Stimulated activated CD4-positive, alpha-beta T cell treated with anti-CD3 and anti-CD28 coated beads, Interleukin-2, amount 100 ng/mL, for 24 hours (primary cell): ENCODE measurements around the gene WNT11.

Experiments
- DNase-seq, 2 donors: peaks; one replicate each; pipeline ENCODE4 v3.0.0-alpha.2; 2020

WNT11 gene

DNA sequence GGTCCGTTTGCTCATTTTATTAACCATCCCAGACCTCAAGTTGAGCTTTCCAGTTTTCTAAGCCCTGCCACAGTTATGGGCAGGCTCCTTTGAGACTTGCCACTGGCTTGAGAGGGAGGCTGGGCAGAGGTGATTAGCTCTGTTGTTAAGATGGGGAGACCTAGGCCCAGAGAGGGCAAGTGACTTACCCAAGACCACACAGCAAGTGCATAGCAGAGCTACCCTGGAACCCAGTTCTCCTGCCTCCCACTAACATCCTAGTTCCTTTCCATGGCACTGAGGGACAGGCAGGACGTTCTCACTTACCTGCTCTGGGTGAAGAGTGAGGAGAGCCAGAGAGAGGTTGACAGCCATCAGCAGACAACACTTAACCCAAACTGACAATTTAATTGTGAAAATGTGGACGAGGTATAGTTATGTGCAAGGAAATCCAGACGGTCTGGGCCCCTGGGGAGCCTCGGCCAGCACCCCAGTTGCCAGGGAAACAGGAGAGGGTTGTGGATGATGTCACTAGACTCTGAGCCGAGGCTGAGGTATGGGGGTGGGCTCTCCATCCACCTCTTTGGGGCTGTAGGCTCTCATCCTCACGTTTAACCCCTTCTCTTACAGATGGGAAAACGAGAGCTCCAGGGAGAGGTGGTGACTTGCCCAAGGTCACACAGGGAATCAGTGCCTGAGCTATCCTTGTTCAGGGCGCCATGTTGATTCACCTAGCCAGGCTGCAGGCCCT is 12.3 kb upstream of the WNT11 start:
- DNase-seq, result no peak

- DNase-seq, result no peak
These were observed 11.4 kb upstream of the WNT11 start for GRCh38 chr11:76217653-76218160.

DNA sequence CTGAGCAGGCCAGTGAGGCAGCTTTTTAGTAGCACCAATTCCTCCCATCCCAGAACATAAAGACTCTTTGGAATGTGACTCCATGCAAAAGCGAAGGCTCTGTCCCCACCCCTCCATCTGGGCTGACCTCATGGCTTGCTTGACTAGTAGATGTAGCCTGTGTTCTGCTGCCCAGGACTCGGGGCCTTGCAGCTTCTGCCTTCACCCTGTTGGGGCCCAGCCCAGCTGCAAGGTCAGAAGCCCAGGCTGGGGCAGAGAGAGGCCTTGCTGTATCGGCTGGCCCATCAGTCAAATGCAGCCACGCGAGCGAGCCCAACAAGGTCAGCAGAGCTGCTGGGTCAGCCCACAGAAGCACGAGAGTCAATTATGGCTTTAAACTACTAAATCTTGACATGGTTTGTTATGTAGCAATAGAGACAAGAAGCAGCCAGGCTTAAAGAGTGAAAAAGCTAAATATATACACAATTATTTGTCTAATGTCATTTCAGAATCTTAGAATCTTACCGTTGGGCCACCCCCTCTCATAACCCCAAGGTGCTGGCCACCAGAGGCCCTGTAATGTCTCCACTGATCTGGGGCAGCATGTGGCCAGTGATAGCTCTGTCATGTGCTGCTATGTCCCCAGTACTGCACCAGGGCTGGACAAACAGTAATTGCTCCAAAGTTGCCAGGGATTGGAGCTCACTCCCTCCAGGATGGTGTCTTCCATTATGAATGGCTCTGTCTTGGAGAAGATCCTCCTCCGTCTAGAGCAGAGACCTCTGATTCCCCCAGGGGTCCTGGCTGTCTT is 10.4 kb upstream of the WNT11 start:
- no peak for DNase-seq

- no peak for DNase-seq
These were observed 9.6 kb upstream of the WNT11 start for GRCh38 chr11:76215941-76216340.

GRCh38 chr11:76214968-76215548 is 8.8 kb upstream of the WNT11 start:
- DNase-seq, result no peak

DNA sequence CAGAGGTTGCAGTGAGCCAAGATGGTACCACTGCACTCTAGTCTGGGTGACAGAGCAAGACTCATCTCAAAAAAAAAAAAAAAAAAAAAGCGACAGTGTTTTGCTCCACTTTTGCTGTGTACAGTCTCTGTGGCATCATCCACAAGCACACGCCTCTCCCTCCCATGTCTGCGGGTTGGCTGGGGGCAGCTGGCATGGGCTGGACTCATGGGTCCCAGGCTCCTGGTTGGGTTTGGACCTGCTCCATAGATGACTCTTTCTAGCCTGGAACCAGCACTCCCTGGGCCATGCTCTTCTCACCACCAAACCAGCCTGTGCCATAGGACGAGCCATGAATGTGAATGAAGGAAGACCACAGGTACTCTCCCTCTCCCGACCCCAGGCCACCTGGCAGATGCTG is 7.9 kb upstream of the WNT11 start:
- no peak for DNase-seq

GRCh38 chr11:76212086-76213035 is 6.1 kb upstream of the WNT11 start:
- no peak for DNase-seq

GRCh38 chr11:76210931-76211851 is 4.9 kb upstream of the WNT11 start:
- DNase-seq, result no peak

DNA sequence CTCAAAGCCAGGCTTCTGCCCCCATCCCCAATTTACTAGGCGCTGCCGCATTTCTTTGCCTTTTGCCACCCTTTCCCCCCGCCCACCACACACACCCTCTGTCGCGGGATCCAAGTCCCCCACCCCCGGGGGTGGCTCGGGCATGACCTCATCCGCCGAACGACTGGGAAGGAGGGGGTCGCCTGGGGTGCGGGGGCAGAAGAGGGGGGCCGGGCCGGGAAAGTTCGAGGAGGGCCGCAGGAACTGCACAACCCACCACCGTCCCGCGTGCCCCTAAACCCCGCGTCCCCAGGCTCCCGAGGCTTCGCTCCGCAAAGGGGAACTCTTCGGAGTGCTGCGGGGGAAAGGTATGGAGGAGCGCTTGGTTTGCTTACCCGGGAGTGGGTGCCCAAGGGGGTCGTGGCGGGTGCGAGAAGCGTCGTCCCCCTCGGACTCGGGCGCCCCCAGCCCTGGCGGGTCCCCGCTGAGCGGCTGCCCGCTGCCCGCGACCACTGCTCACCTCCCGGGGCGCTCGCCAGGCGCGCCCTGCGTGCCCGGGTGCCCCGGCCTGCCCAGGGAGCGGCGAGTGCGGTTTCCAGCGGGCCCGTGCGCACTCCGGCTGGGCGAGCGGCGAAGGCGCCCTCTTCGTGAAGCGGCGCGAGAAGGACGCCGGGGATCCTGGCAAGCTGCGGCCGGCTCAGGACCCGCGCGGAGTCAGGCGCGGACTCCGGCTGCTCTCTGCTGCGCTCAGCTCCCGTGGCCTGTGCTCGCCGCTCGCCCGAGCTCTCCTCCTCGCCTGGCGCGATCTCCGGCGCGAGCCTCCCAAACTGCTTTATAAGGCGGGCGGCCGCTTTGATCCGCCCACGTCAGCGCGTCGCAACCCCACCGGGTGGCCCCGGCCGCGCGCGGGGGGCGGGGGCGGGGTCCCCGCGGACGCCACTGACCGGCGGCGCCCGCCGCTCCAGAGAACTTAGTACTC is 4.0 kb upstream of the WNT11 start:
- DNase-seq, result peak; percentile 32 to 39

DNA sequence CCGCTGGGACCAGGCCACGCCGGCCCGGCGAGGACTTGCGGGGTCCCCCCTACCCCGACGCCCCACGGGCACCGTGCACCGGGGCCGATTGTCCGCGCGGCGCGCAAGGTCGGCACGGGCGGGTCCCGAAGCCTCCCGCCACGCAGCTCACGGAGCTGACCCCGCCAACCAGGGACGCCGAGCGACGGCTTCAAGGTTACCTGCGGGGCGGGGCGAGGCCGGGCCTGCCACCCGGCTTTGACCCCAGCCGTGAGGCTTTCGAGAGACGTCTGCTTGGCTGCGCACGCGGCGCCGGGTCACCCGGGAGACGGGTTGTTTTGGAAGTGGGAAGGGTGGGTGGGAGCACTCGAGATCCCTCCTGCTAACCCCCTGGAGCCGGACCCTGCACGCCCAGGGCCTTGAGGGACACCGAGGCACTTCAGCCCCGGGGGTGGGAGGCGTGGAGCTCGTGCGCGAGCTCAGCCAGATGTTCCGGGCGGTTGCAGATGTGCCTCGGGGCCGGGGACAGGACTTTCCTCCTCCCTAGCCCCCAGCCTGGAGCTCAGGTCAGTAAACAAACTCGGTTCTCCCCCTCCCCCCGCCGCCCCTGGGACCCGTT is 3.2 kb upstream of the WNT11 start:
- peak; percentile 32 to 49 for DNase-seq

DNA sequence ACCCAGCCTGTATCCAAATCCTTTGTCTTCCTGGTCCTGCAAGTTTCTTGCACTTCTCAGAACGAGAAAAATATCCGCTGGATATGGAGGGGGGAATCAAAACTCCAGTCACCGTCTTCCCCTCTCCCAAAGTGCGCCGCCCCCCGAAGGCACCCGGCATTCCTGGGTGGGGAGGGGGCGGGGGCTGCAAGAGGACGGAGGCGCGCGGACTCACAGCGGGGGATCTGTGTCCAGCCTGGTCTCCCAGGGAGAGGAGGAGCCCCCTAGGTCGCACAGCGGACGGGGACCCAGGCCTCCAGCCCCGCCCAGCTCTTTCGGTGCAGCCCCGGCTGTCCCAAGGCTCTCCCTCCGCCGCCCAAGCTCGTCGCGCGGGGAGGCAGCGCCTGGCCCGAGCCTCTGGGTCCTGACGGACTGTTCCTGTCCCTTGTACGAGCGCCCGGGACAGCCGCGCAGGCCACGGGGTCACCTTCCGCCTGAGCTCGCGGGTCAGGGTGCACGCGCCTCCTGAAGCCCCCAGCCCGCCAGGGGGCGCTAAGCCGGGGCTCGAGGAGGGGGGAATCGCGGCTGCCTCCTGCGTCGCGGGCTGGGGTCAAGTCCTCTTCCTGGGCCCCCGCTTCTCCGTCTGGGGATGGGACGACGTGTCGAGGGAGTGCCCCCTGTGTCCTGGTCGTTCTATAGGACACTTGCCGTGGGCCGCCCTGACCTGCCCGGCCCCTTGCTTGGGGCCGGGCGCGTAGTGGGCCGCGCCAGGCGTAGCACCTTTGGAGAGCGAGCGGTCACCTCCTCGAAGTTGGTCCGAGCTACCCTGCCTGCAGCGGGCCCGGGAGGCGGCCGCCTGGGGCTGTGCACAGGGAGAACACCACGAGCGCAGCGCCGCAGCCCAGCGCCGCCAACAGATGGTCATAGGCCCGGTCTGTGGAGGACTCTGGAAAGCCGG is 2.4 kb upstream of the WNT11 start:
- DNase-seq, result peak; percentile 81

- peak; percentile 82 to 85 for DNase-seq
These were observed 1.5 kb upstream of the WNT11 start for GRCh38 chr11:76207642-76208401.

DNA sequence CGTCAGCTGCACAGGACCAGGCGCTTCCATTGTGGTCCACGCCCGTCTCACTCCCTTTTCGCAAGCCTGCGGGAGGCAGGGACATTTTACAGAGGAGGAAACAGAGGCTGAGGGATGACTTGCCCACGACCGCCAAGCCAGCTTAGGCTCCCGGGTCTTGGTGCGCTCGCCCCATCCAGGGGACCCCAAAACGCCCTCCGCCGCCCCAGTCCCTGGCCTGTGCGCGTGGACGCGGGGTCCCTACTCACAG is 300 bp downstream of the WNT11 start:
- no peak for DNase-seq

- DNase-seq, result no peak
These were observed 838 bp downstream of the WNT11 start for GRCh38 chr11:76205252-76206076.

- DNase-seq, result no peak
These were observed 2.4 kb downstream of the WNT11 start for GRCh38 chr11:76203937-76204336.

DNA sequence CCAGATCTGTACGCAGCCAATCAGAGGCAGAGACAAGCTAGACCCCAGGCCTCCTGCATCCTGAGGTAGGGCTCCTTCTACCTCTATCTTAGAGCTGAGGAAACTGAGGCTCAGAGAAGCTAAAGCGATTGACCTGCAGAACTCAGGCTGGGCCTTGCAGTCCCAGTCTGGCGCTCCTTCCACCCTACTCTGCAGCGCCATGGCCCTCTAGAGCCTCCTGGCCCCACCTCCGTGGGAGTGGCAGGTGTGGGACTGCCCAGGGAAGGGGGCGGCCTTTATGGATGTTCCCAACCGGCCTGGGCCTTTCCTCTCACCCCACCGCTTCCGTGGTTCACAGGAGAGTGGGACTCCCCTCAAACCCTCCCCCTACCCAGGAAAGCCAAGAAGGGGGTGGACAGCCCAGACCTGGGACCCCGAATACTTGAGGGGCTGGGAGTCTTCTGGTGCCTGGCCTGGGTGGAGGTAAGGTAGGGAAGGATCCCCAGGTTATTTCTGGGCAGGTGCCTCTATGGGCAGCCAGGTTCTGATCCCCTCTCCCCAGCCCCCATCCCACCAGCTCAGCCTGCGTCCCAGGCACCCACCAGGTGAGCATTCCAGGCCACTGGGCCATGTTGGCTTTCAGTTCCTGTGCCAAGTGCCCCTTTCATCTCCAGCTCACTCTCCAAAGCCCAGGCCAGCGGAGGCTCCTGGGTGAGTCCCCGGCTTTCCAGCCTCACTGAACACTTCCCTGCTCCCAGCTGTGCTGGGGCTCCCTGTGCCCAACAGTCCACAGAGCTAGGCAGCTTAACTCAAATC is 3.0 kb downstream of the WNT11 start:
- DNase-seq, result no peak
